SK-N-SH treated with all-trans-retinoic acid at 6 μM for 48 hours (cell line): ENCODE measurements around the gene RALGPS1.

Experiments
- ATAC-seq: fragments of 200-7000 bp; cut with Tn5 transposase; 3 replicates; pipeline ENCODE4 v1.9.1; 2020; ENCODE audit warnings: mild to moderate bottlenecking, moderate library complexity
- ARNTL ChIP-seq: fragments of 450-650 bp; formaldehyde crosslinking; IDR thresholded peaks from 2 replicates; pipeline ENCODE4 v1.5.0; 2020; ENCODE audit warnings: low read depth, mild to moderate bottlenecking, moderate library complexity, borderline replicate concordance
- CSDC2 ChIP-seq: fragments of 250-450 bp; sonication (Bioruptor Pico); IDR thresholded peaks from 2 replicates; pipeline ENCODE4 v1.5.0; 2020; ENCODE audit warnings: mild to moderate bottlenecking, moderate library complexity
- CSRNP3 ChIP-seq: fragments of 250-450 bp; sonication (Bioruptor Pico); IDR thresholded peaks from 2 replicates; pipeline ENCODE4 v1.5.1; 2021; ENCODE audit warnings: mild to moderate bottlenecking, moderate library complexity
- ESRRG ChIP-seq: fragments of 250-450 bp; sonication (Bioruptor Pico); IDR thresholded peaks from 2 replicates; pipeline ENCODE4 v1.6.1; 2021; ENCODE audit warnings: mild to moderate bottlenecking
- GLIS3 ChIP-seq: fragments of 250-450 bp; sonication (Bioruptor Pico); IDR thresholded peaks from 2 replicates; pipeline ENCODE4 v1.5.0; 2020; ENCODE audit warnings: mild to moderate bottlenecking, moderate library complexity
- OSR1 ChIP-seq: fragments of 250-450 bp; sonication (Bioruptor Pico); IDR thresholded peaks from 2 replicates; pipeline ENCODE4 v1.8.0; 2022; ENCODE audit warnings: moderate library complexity, mild to moderate bottlenecking, inconsistent platforms
- PPARA ChIP-seq: fragments of 250-450 bp; sonication (Bioruptor Pico); IDR thresholded peaks from 2 replicates; pipeline ENCODE4 v1.5.0; 2020; ENCODE audit warnings: mild to moderate bottlenecking, borderline replicate concordance
- RARB ChIP-seq: fragments of 250-450 bp; sonication (Bioruptor Pico); IDR thresholded peaks from 2 replicates; pipeline ENCODE4 v1.8.0; 2021; ENCODE audit warnings: mild to moderate bottlenecking, moderate library complexity
- SNAI2 ChIP-seq: fragments of 250-450 bp; sonication (Bioruptor Pico); IDR thresholded peaks from 2 replicates; pipeline ENCODE4 v1.5.0; 2020; ENCODE audit warnings: mild to moderate bottlenecking, moderate library complexity
- TCF4 ChIP-seq: fragments of 250-450 bp; sonication (Bioruptor Pico); IDR thresholded peaks from 2 replicates; pipeline ENCODE4 v1.8.0; 2021; ENCODE audit warnings: mild to moderate bottlenecking, moderate library complexity, borderline replicate concordance
- TOX ChIP-seq: fragments of 250-450 bp; sonication (Bioruptor Pico); IDR thresholded peaks from 2 replicates; pipeline ENCODE4 v1.8.0; 2021; ENCODE audit warnings: mild to moderate bottlenecking, moderate library complexity, borderline replicate concordance
- ZC3H10 ChIP-seq: fragments of 250-450 bp; sonication (Bioruptor Pico); IDR thresholded peaks from 2 replicates; pipeline ENCODE4 v1.5.1; 2021; ENCODE audit warnings: mild to moderate bottlenecking, moderate library complexity
- ZFP3 ChIP-seq: fragments of 250-450 bp; sonication (Bioruptor Pico); IDR thresholded peaks from 2 replicates; pipeline ENCODE4 v1.5.0; 2020; ENCODE audit warnings: mild to moderate bottlenecking, moderate library complexity
- ZFP30 ChIP-seq: fragments of 450-650 bp; formaldehyde crosslinking; IDR thresholded peaks from 2 replicates; pipeline ENCODE4 v1.5.0; 2022; ENCODE audit warnings: mild to moderate bottlenecking, moderate library complexity
- ZNF565 ChIP-seq: fragments of 450-650 bp; formaldehyde crosslinking; conservative IDR thresholded peaks from 2 replicates; pipeline ENCODE4 v1.5.0; 2020; ENCODE audit warnings: low read depth, mild to moderate bottlenecking, moderate library complexity
- ZNF70 ChIP-seq: fragments of 450-650 bp; formaldehyde crosslinking; IDR thresholded peaks from 2 replicates; pipeline ENCODE4 v1.5.0; 2020; ENCODE audit warnings: mild to moderate bottlenecking, moderate library complexity
- TF ChIP-seq, protein P1 (sequence below): fragments of 250-450 bp; sonication (Bioruptor Pico); IDR thresholded peaks from 2 replicates; pipeline ENCODE4 v1.5.1; 2020; ENCODE audit warnings: low read depth, mild to moderate bottlenecking, moderate library complexity
- TF ChIP-seq, protein P2 (sequence below): fragments of 250-450 bp; sonication (Bioruptor Pico); IDR thresholded peaks from 2 replicates; pipeline ENCODE4 v1.8.0; 2021; ENCODE audit warnings: low read depth, mild to moderate bottlenecking, moderate library complexity, borderline replicate concordance
- TF ChIP-seq, protein P3 (sequence below): fragments of 250-450 bp; sonication (Bioruptor Pico); IDR thresholded peaks from 2 replicates; pipeline ENCODE4 v1.8.0; 2020; ENCODE audit warnings: mild to moderate bottlenecking, moderate library complexity, borderline replicate concordance

RALGPS1 gene

DNA sequence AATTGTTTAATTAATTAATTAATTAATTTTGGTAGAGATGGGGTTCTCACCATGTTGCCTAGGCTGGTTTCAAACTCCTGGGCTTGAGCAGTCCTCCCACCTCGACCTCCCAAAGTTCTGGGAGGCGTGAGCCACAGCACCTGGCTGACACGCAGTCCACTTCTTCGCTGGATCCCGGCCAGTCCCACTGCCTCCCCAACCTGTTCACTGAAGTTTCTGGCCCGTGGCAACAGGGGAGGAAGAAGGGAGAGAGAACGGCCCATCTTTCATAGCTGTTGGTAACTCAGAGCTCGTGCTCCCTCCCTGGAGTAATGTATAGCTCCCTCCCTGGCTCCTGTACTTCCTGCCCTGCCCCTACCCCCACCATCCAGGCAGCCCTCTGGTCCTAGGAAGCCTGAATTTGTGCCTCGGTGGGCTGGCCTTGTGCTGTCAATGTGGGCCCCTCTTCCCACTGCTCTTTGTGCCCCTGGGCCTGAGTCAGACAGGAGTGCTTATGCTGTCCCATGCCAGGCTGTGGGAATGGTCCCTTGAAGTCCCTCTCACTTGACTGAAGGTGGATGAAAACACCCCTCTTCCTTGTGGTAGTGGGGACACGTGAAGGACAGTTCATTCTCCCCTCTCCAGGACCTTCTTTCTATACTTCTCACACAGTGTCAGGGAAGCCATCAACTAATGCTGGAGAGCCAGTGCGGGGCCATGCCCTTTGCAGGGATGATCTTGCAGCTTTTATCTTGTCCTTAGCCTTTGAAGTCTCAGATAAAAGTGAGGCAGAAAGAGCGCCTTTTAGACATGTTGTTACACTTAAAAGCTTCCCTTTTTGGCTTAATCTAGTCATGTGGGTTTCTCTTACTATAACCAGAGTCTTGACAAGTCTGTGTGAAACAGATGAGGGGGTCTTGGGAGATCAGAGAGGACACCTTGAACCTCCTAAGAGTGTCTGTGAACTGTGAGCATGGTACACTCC is 169.8 kb downstream of the RALGPS1 start (continued):
- TF ChIP-seq OSR1 (CRISPR knock-in tag) (no peak), SNAI2 (CRISPR knock-in tag) (no peak), ESRRG (CRISPR knock-in tag) (no peak), CSDC2 (CRISPR knock-in tag) (no peak), ZNF565 (CRISPR knock-in tag) (no peak), ZC3H10 (no peak), TOX (CRISPR knock-in tag) (no peak), TCF4 (CRISPR knock-in tag) (no peak)
- TF ChIP-seq, protein P1, sequence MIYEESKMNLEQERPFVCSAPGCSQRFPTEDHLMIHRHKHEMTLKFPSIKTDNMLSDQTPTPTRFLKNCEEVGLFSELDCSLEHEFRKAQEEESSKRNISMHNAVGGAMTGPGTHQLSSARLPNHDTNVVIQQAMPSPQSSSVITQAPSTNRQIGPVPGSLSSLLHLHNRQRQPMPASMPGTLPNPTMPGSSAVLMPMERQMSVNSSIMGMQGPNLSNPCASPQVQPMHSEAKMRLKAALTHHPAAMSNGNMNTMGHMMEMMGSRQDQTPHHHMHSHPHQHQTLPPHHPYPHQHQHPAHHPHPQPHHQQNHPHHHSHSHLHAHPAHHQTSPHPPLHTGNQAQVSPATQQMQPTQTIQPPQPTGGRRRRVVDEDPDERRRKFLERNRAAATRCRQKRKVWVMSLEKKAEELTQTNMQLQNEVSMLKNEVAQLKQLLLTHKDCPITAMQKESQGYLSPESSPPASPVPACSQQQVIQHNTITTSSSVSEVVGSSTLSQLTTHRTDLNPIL, result no peak

DNA sequence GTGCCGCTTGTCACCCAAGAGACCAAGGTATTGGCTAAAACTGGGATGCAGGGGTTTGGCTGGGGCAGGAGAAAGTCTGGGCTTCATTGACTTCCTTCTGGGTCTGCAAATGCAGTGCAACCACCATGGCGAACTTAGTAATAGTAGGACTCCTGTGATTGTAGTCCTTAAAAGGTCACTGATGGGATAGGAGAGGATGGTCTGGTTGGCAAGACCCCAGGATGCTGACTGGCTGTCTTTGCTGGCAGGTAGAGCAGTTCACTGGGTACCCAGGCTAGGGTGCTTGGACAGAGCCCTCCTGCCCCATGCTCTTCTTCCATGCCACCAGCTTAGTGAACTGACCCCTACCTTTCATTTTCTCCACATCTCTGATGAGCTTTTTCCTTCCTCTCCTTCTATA is 170.6 kb downstream of the RALGPS1 start:
- ATAC-seq, result no peak
- TF ChIP-seq, protein P2, sequence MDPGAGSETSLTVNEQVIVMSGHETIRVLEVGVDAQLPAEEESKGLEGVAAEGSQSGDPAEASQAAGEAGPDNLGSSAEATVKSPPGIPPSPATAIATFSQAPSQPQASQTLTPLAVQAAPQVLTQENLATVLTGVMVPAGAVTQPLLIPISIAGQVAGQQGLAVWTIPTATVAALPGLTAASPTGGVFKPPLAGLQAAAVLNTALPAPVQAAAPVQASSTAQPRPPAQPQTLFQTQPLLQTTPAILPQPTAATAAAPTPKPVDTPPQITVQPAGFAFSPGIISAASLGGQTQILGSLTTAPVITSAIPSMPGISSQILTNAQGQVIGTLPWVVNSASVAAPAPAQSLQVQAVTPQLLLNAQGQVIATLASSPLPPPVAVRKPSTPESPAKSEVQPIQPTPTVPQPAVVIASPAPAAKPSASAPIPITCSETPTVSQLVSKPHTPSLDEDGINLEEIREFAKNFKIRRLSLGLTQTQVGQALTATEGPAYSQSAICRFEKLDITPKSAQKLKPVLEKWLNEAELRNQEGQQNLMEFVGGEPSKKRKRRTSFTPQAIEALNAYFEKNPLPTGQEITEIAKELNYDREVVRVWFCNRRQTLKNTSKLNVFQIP (CRISPR knock-in tag), result no peak
- TF ChIP-seq RARB (CRISPR knock-in tag) (no peak), ZNF565 (CRISPR knock-in tag) (no peak), OSR1 (CRISPR knock-in tag) (no peak), CSRNP3 (CRISPR knock-in tag) (no peak), CSDC2 (CRISPR knock-in tag) (no peak), GLIS3 (no peak), ZFP30 (CRISPR knock-in tag) (no peak), PPARA (CRISPR knock-in tag) (no peak), SNAI2 (CRISPR knock-in tag) (no peak), TOX (CRISPR knock-in tag) (no peak)
- TF ChIP-seq, protein P3, sequence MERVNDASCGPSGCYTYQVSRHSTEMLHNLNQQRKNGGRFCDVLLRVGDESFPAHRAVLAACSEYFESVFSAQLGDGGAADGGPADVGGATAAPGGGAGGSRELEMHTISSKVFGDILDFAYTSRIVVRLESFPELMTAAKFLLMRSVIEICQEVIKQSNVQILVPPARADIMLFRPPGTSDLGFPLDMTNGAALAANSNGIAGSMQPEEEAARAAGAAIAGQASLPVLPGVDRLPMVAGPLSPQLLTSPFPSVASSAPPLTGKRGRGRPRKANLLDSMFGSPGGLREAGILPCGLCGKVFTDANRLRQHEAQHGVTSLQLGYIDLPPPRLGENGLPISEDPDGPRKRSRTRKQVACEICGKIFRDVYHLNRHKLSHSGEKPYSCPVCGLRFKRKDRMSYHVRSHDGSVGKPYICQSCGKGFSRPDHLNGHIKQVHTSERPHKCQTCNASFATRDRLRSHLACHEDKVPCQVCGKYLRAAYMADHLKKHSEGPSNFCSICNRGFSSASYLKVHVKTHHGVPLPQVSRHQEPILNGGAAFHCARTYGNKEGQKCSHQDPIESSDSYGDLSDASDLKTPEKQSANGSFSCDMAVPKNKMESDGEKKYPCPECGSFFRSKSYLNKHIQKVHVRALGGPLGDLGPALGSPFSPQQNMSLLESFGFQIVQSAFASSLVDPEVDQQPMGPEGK (CRISPR knock-in tag), result no peak
- TF ChIP-seq, protein P1, result no peak

DNA sequence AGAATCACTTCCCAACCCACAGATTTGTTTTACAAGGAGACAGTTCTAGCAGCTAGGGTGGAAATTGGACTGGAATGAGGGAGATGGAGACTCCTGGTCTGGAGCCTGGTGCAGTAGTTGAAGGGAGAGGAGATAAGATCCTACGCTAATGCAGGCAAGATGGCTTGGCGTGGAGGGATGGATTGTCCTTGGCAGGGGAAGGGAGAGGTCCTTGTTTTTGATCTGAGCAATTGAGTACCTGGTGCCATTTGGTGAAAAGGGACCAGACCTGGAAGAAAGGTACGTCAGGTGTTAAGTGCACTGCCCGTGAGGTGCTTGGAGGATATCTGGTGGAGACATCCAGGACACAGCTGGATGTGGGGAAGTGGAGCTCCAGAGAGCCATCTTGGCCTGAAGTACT is 172.2 kb downstream of the RALGPS1 start:
- ATAC-seq, result no peak
- no peak for TF ChIP-seq ZFP3
- TF ChIP-seq TCF4 (CRISPR knock-in tag), result no peak
- no peak for TF ChIP-seq CSDC2 (CRISPR knock-in tag)
- no peak for TF ChIP-seq ZNF565 (CRISPR knock-in tag)

DNA sequence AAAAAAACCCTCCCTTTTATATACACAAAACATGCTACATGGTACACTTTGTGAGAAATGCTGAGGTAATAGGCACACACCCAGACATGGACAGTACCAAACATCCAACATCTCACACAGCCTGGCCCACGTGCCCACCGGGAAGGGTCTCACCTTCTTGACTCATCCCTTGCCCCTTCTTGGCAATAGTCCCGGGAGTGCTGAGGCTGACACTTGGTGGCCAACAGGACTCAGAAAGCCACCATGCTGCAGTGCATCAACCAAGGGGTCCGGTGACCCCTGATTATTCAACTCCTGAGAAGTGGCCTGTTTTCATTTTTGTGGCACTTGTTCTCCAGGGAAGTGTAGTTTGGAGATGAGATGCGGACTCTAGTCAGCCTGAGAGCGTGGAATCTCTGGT is 172.8 kb downstream of the RALGPS1 start:
- no peak for ATAC-seq
- no peak for TF ChIP-seq ZFP30 (CRISPR knock-in tag)
- TF ChIP-seq, protein P1, result no peak
- TF ChIP-seq ESRRG (CRISPR knock-in tag), result no peak
- TF ChIP-seq ZNF70 (CRISPR knock-in tag), result no peak
- no peak for TF ChIP-seq SNAI2 (CRISPR knock-in tag)
- no peak for TF ChIP-seq ARNTL (CRISPR knock-in tag)
- no peak for TF ChIP-seq CSRNP3 (CRISPR knock-in tag)
